HG03457 (cell line): ENCODE measurements around the gene PTK6.

Experiments used
- ATAC-seq: cut with Tn5 transposase; IDR thresholded peaks from one replicate; pipeline ENCODE4 v1.9.1; 2021; ENCODE audit warnings: moderate number of reproducible peaks; ENCODE audit not compliant: unreplicated experiment

Gene PTK6

DNA sequence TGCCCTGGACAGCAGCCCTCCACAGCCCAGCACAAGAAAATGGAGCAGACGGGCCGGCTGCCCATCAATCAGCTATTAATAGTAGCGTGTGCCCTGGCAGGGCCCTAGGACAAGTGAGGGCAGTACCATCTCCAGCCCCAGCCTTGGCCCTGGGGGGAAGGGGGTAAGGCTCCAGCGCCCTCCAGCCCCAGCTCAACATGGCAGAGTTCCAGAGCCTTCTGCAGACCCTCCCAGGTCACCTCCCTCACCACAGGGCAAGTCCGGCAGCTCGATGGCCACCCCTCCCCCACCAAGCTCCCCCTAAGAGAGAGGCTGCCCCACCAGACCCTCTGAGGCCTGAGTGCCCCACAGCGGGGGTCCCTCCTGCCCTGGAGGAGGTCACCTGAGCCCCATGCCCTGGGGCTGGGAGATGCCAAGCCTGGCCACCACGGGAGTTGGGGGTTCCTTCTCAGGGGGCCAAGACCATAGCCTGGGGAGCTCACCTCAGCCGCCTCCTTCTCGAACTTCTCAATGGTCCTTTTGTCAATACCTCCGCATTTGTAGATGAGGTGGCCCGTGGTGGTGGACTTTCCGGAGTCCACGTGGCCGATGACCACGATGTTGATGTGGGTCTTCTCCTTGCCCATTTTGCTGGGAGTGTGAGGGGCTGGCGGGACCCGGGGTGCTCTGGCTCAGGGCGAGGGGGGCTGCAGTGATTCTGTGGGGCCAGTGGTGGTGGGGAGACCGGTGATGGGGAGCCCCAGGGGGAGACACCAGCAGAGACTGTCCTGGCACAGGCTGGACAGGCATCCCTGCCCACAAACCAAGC lies 39.8 kb downstream of the PTK6 start:
- no peak for ATAC-seq

DNA sequence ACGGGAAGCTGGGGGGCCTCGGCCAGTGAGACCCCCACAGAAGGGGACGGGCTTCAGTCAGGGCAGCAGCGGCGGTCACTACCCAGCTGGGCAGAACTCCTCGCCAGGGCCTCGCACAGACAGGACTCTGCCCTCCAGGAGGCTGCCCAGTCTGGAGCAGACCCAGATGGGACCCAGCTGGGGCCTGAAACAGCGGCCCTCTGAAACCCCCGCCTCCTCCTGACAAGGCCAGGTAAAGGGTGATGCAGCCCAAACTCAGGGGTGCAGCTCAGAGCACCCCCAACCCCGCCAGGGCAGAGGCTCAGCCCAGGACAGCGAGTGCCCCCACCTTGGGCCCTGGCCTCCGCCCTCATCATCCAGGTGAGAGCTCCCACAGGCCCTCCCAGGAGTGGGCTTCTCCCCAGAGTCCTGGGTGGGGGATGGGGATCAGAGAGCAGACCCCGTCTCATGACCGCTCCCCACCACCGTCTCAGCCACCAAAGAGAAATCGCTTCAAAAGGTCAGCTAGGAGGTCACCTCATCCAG lies 40.5 kb downstream of the PTK6 start:
- ATAC-seq: no peak

DNA sequence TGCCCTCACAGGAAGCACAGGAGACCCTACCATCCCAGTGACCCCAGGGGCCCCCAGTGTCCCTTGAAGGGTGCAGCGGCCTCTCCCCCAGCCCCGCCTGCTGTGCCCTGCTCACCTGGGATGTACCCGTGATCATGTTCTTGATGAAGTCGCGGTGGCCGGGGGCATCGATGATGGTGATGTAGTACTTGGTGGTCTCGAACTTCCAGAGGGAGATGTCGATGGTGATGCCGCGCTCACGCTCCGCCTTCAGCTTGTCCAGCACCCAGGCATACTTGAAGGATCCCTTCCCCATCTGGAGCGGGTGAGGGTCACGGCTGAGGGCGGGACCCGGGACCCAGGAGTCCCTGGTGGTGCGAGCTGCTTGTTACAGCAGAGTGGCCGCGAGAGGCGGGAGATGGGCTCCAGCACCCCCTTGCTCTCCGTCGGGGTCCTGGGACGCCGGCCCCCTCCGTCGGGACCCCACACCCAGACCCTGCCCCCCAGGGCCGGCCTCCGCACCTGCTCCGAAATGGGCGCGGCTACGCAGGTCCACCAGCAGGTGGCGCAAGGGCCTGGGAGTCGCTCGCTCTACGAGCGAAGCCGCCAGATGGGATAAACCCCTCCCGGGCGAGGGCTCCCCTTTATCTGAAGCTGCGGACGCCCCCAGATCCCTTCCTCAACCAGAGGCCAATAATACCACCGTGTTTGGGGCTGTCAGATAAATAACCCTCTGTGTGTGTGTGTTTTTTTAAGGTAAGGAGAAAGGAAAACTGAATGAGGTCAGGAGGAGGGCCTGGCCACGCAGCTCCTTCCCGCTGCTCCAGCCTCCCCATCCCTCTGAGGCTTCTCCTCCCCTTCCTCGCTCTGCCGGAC lies 41.2 kb downstream of the PTK6 start:
- ATAC-seq: no peak

DNA sequence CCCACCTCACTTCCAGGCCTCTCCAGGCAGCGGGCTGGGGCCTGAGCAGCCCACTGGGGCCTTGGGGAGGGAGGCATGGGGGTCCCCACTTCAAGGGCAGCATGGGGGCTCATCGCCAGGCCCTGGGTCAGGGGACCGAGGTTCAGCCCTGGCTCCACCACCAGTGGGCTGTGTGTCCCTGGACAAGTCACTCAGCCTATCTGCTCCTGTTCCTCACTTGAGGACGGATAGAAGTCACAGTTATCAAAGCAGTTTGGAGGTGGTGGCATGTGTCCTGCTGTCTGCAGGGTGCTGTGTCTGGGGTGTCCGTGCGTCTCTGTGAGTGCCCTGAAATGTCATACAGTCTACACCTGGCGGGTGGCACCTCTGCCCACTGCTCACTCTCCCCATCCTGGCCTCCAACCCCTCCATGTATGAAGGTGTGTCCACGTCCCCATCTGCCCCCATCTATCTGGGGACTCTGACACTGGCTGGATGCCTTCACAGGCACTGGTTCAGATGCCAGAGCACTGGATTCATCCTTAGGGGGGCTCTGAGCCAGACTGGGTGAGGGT lies 41.9 kb downstream of the PTK6 start:
- no peak for ATAC-seq

DNA sequence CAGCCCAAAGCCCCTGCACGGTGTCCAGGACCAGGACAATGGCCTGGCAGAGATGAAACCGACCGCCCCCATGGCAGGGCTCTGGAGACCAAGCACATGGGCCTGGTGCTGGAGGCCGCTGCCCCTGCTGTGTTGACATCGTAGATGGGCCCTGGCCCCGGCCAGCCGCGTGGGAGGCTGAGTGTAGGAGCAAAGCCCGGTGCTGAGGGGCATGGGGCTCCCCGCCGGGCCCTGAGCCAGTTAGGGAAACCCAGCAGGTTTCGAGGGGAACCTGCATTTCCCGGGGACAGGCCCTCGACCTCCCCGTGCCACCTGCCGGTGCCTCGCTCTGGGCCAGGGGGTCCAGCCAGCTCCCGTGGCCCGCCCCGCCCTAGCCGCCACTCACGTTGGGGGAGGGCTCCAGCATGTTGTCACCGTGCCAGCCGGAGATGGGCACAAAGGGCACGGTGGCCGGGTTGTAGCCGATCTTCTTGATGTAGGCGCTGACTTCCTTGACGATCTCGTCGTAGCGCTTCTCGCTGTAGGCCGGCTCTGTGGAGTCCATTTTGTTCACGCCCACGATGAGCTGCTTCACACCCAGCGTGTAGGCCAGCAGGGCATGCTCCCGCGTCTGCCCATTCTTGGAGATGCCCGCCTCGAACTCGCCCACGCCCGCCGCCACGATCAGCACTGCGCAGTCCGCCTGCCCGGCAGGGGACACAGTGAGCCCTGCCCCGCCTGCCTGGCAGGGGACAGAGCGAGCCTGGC lies 42.6 kb downstream of the PTK6 start:
- ATAC-seq: no peak

DNA sequence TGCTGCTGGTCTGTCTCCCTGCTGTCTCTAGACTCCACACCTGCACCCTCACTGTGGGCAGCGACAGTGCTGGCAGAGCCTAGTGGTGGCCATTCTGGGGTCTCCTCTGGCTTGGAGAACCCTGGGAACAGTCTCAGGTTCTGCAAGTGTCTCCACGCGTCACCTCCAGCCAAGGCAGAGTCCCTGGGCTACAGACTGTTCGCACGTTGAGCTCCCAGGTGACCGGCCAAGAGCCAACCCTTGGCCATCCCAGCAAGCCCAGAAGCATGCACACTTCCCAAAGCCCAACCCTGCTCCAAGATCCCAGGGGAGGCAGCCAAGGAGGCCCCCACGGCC lies 43.1 kb downstream of the PTK6 start:
- no peak for ATAC-seq

DNA sequence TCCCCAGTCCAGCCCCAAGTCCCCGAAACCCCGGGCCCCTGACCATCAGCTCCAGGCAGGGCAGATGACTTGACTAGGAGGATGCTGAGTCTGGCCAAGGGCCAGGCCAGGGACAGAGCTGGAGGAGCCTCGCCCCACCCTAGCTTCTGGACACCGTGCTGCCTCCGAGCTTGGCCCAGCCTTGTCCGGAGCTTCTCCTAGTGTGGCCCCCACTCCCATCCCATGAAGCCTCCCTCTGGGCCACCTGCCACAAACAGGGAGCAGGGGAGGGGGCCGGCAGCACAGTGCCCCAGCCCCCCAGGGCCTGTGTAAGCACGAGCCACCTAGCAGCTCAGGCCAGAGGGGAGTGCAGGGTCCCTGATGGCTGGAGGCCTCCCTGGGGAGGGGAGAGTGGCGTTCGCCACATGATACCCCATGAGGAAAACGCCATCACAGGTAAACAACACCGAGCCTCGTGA lies 43.6 kb downstream of the PTK6 start:
- no peak for ATAC-seq

DNA sequence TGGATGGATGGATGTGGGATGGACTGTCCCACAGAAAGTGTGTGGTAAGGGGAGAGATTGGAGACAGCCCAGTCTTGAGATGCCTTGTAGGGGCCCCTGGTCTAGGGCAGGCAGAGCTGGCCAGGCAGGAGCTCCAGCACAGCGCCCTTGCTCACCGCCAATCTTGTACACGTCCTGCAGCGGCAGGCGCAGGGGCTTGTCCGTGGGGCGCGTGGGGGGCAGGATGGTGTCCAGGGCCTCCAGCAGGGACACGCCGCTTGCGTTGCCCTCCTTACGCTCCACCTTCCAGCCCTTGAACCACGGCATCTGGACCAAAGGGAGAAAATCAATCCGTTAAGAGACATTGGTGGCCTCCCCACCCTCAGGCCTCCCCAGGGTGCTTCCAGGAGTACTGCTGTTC lies 44.2 kb downstream of the PTK6 start:
- no peak for ATAC-seq

DNA sequence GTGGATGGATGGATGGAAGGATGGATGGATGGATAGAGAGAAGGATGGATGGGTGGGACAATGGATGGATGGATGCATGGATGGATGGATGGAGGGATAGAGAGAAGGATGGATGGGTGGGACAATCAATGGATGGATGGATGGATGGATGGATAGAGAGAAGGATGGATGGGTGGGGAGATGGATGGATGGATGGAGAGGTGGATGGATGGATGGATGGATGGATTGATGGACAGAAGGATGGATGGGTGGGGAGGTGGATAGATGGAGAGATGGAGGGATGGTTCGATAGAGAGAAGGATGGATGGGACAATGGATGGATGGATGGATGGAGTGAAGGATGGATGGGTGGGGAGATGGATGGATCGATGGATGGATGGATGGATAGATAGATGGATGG lies 44.7 kb downstream of the PTK6 start:
- no peak for ATAC-seq

DNA sequence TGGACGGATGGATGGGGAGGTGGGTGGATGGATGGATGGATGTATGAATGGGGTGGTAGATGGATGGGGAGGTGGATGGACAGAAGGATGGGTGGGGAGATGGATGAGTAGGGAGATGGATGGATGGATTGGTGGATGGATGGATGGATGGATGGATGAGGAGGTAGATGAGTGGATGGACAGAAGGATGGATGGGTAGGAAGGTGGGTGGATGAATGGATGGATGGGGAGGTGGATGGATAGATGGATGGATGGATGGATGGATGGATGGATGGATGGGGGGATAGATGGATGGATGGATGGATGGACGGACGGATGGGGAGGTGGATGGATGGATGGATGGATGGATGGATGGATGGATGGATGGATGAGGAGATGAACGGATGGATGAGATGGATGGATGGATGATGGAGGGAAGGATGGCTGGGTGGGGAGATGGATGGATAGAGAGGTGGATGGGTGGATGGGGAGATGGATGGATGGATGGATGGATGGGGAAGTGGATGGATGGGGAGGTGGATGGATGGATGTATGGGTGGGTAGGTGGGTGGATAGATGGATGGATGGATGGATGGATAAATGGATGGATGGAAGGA lies 45.4 kb downstream of the PTK6 start:
- no peak for ATAC-seq

DNA sequence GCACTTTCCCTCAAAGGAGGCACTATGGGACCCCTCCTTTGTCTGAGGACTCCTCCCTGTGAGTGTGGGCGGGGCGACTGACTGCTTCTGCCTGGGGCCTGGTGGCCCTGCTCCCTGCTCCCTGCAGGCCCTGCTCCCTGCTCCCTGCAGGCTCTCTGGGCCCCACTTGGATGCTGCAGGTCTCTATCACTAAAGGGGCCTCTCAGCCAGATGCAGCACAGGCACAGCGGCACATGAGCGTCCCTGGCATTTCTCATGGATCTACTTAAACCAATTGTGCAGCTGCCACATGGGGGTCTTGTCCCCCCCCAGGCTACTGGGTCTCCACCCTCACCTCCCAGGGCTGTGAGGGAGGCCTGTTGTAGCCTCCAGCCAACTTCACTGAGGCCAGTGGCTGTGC lies 46.1 kb downstream of the PTK6 start:
- ATAC-seq: no peak

DNA sequence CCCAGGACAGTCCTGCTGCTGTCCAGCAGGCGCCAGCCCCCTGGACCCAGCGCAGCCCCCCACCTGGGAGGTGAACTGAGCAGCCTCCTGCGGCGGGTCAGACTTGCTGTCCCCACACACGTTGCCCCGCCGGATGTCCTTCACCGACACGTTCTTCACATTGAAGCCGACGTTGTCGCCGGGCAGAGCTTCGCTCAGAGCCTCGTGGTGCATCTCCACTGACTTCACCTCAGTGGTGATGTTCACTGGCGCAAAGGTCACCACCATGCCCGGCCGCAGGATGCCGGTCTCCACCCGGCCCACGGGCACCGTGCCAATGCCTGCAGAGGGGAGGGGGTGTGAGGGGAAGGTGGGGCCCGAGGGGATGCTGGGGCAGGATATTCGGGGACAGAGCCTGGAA lies 46.8 kb downstream of the PTK6 start:
- ATAC-seq: no peak

DNA sequence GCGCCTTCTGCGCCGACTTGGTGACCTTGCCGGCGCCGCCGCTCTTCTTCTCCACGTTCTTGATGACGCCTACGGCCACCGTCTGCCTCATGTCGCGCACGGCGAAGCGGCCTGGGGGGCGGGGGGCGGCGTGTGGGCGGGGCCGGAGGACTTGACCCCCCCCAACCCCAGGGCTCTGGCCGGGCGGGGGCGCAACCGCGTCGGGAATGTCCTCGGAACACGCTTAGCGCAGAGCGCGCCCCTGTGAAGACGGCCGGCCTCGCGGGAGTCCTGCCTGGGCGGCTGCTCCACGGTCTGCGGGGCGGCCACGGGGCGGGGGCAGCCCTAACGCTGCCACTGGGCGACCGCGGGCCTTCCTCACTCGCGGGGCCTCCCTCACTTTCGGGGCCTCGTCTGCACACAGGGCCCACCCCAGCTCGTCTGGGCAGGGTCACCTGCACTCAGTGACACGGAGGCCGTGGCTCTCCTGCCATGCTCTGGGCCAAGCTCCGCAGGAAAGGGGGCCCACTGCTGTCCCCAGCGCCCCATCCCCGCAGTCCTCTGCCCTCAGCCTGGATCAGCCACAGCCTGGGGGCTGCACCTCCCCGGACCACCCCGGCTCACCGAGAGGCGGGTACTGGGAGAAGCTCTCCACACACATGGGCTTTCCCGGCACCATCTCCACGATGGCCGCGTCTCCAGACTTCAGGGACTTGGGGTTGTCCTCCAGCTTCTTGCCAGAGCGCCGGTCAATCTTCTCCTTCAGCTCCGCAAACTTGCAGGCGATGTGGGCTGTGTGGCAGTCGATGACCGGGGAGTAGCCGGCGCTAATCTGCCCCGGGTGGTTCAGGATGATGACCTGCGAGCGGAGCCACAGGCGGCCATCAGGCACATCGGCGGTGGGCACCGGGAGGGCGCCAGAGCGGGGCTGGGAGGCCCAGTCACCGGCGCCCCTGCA lies 48.6 kb downstream of the PTK6 start:
- ATAC-seq: no peak

DNA sequence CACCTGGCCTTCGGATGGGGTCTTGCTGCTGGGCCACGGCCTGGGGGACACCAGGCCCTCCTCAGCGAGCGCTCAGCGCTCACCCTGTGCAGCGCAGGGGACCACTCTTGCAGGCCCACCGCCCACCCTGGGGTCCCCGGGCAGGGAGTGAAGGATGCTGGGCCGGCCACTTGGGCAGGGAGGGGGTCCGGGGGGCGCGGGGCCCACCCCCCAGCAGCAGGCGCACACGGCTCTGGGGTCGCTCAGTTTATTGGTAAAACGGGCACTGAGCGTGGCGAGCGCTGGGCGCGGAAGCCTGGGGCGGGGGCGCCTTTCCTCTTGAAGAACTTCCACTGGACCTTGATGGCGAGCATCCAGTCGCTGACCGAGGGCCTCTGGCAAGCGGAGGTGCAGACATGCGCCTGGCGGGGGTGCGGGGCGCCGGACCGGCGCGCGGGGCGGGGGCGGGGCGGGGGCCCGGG lies 49.4 kb downstream of the PTK6 start:
- no peak for ATAC-seq

DNA sequence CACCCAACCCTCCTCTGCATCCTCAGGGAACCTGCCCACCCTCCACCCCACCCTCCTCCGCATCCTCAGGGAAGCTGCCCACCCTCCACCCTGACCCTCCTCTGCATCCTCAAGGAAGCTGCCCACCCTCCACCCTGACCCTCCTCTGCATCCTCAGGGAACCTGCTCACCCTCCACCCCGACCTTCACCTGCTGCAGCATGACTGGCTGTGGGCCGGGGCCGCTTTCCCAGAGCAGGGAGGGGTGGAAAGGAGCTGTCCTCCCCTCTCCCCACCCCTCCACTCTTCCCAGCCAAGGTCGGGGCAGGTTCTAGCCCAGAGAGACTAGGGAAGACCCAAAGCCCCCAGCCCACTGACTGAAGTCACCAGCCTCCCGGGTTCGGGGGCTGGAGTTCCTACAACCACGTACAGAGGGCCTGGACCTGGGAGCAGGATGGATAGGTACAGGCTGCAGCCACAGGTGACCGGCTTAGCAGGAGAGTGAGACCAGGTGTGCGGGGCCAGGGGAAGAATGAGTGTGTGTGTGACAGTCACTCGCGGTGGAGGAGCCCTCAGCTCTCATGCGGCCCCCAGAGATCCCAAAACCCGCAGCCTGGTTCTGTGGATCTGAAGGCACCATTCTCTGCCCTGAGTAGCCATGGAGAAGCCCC lies 49.9 kb downstream of the PTK6 start:
- no peak for ATAC-seq

DNA sequence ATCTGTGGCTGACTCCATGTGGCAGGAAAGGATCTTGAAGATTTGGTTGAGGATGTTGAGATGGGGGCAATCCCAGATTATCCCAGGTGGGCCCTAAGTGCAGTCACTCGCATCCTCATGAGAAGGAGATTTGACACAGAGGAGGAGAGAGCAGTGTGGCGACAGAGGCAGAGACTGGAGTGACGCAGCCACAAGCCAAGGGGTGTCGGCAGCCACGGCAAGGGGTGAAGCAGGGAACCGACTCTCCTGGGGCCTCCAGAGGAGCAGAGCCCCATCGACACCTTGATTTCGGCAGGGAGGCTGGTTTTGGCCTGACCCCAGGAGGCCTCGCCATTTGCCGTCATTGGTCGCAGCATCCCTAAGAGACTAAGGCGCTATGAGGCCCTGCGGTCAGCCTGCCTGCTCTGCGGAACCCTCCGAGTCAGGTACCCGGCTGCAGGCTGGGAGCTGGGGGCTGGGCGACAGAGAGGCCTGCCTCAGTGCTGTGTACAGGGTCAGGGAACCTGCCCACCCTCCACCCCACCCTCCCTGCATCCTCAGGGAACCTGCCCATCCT lies 50.8 kb downstream of the PTK6 start:
- ATAC-seq: no peak

DNA sequence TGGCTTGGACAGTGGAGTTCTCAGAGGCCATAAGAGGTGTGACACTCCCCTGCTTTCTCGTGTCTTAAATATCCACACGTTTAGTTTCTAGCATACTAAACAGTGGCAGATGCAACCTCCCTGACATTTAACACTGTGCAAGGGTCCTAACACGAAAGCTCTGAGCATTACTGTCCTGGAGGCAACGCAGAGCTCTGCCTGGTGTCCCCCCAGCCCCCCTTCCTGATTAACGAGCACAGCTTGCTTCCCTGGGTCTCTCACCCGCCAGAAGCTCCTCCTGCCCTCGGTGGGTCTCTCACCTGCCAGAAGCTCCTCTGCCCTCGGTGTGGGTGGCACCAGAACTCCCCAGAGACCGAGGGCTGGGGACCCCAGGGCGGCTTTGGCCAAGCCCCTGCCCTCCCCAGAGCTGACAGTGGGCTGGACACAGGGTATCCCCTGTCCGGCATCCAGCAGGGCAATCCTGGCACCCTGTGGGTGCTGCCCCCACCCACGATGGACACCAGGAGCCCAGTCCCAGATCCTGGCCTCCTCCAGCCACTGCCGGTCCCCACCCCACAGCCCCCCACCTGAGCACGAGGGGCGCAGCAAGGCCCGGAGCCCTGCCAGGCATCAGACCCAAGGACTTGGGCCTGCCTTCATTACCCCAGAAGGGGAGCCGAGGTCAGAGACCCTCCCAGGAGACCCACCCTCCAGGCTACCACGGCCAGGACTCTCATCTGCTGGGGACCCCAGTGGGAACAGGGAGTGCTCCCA lies 52.3 kb downstream of the PTK6 start:
- ATAC-seq: no peak

DNA sequence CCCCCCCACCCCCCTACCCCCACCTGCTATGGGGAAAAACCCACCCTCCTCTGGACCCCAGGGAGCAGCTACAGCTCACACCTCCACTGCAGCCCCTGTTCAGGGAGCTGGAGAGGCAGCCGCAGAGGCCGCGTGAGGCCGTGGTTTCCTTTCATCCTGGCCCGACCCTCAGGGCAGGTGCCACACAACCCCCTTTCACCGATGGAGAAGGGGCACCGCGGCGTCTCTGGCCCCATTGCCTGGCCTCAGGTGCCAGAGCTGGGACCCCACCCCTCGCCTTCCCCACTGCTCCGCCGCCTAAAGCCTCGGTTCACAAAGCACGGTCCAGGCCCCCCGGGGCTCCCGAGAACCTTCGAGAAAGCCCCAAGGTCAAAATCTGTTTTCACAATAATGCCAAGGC lies 52.9 kb downstream of the PTK6 start:
- no peak for ATAC-seq
